GM12801 (cell line): ENCODE measurements around the gene HIBADH.

Experiments
- TF ChIP-seq, protein P1 (sequence below): IDR thresholded peaks from one replicate; pipeline ENCODE4 v1.5.1; 2011; ENCODE audit warnings: control low read depth; ENCODE audit not compliant: insufficient read length; ENCODE audit errors: extremely low read depth

Gene HIBADH

DNA sequence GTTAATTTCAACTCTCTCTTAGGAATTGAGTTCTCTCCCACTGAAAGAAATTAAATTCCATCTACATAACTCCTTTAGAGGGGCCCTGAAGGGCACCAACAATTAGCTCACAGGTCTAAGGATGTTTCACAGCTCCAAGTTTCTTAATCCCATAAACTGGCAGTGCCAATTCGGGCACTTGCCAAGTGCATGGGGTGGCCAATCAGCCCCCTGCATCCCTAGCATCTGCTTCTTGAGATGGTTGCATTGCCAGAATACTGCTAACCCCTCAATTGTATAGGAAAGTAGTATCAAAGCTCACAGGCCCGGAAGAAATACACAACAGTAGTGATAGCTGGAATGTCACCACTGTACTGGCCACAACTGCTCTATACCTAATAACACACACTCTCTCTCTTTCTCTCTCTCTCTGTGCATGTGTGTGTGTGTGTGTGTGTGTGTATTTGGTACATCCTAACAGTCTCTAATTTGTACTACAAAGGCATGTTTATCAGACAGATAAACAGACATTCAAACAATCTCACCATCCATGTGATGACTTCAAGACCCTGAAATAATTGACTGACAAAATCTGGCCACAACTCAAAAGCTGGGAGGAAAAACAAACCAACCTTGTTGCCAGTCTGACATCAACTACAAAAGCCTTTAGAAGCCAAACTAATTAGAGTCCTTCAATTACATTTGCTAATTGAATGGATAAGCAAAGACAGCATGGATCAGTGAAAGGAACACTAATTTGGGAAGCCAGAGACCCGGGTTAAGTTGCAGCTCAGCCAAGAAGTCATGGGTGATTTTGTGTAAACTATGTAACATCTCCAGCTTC is 27.8 kb downstream of the HIBADH start:
- TF ChIP-seq, protein P1, sequence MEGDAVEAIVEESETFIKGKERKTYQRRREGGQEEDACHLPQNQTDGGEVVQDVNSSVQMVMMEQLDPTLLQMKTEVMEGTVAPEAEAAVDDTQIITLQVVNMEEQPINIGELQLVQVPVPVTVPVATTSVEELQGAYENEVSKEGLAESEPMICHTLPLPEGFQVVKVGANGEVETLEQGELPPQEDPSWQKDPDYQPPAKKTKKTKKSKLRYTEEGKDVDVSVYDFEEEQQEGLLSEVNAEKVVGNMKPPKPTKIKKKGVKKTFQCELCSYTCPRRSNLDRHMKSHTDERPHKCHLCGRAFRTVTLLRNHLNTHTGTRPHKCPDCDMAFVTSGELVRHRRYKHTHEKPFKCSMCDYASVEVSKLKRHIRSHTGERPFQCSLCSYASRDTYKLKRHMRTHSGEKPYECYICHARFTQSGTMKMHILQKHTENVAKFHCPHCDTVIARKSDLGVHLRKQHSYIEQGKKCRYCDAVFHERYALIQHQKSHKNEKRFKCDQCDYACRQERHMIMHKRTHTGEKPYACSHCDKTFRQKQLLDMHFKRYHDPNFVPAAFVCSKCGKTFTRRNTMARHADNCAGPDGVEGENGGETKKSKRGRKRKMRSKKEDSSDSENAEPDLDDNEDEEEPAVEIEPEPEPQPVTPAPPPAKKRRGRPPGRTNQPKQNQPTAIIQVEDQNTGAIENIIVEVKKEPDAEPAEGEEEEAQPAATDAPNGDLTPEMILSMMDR, result no peak

DNA sequence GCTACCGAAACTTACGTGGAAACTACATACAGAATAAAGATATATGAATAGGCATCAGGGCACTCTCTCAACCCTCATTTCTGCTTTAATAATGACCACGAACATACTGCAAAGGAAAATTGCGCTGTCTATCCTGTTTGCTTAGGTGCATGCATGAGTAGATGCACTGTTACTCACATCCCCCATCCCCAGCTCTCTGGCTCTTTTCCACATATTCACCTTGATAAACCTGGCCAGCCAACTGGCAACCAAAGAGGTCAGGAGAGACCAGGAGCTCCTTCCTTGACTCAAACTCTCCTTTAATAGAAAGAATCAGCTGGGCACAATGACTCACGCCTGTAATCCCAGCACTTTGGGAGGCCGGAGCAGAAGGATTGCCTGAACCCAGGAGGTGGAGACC is 29.6 kb downstream of the HIBADH start:
- TF ChIP-seq, protein P1, result no peak

DNA sequence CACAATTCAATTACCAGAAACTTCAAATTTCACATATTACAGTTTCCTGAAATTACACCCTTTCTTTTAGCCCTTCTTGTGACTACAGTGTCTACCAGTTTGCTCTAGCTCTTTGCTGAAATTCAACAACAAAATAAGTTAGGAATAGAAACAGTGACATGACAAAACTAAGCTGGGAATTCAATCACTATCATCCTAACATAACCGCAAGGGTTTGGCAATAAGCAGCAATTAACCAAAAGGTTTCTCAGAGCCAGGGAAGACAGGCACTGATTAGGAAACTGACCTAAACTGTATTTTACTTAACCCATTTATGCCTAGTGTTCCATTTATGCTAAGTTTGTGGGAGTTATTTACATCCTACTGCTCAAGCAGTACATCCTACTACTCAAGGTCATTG is 31.3 kb downstream of the HIBADH start:
- TF ChIP-seq, protein P1, result no peak

DNA sequence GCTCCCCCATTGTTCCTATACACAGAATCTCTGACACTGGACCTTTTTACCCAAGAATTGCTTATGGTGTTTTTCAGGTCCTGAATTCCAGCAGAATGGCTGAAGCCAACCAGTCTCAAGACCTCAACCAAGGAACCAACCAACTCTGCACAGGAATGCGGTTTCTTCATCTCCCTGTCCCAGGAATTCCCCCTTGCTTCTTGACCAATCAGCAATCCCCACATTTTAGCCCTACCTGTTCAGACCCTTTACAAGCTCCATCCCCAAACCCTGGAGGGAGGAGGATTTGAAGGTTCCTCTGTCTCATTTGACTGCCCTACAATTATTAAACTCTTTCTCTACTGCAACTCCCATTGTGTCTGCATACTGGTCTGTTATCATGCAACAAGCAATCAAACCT is 35.5 kb downstream of the HIBADH start:
- TF ChIP-seq, protein P1, result no peak

DNA sequence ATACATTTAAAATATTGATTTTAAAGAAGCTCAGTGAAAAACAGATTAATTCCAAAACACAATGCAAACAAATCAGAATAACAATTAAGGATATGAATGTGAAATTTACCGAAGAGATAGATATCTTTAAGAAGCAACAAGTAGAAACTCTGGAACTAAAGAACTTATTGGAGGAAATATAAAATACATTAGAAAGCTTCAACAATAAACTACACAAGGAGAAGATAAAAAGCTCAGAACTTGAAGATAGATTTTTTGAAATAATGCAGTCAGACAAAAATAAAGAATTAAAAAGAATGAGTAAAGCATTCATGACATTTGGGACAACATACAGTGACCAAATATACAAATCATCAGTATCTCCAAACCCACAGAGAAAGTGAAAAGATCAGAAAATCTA is 43.2 kb downstream of the HIBADH start:
- TF ChIP-seq, protein P1, result no peak

DNA sequence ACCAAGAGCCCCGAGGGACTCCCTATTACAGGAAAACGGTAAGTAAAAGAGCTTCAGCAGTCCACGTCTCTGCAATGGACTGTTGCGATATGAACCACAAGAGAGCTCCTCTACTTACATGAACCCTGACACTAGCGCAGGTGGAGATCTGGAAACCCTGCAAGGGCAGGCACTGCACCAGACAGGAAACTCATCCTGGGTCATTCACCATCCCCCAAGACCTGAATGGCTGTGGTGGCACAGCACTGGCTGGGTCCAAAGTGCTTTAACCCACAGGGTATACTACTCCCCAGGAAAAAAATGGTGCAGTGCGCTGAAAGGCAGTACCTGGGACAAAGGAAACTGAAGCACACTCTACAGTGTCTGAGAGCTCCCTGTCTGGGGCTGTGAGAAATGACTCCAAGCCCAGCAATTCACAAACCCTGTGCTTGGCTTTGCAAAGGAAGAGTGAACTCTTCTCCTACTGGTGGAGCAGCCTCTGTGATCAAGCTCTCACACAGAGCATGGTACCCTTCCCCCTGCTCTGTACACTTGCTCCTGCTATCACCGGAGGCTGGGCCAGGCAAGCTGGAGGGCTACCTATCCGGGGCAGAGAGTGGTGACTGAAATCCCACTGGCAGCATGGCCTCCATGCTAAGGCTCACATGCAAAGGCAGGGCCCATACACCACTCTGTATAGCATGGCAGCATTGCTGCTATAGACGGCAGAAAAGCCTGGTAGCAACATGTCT is 44.9 kb downstream of the HIBADH start:
- TF ChIP-seq, protein P1, result no peak

DNA sequence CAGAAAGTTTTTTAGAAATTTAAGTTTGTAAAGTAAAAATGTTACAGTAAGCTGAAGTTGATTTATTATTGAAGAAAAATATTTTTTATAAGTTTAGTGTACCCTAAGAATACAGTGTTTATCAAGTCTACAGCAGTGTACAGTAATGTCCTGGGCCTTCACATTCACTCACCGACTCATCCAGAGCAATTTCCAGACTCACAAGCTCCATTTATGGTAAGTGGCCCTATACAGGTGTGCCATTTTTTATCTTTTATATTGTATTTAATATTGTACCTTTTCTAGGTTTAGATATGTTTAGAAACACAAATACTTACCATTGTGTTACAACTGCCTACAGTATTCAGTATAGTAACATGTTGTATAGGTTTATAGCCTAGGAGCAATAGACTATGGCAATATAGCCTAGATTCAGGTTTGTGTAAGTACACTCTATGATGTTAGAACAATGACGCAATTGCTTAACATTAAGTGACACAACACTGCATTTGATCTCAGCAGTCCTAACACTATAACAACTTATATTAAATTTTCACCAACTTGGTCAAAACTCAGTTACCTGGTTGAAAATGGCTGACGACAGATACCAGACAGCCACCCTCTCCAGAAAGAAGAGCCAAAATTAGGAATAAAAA is 45.7 kb downstream of the HIBADH start:
- TF ChIP-seq, protein P1, result no peak
